Activated CD8-positive, alpha-beta memory T cell treated with anti-CD3 and anti-CD28 coated beads, Interleukin-2, amount 50 U/mL, for 4 hours (primary cell): Measurements from ENCODE around the gene RACGAP1.

Experiments used
- DNase-seq: peaks from one replicate; pipeline ENCODE4 v3.0.0-alpha.2; 2020

RACGAP1 gene

DNA sequence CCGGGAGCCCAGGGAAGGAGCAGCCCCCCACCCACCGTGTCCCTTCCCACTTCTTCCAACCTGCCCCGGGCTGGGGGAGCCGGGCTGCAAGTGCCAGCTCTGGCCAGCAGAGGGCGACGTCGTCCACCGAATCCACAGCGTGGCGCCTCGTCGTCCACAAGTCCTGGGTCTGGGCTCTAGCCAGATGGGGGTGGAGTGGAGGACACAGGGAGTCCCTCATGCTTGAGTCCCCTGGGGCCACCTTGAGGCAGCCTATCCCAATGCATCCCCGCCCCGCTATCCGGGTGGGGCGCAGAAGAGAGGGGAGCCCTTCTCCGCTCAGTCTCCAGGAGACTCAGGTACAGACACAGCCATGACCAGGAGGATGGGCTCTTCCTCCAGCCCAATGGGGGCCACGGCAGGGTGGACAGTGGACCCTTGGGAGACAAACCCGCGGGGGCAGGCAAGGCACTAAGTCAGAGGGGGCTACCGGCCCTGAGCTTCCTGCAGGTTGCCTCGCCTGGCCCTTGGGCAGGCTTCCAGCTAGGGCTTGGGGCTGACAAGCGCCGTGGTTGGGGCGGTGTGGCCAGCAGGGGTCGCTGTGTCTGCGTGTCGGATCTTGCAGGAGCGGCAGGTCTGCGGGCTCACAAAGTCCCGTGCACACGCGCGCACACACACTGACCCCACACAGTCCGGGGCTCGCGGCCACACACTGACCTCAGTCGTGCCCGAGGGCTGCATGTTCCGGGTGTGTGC lies 58.1 kb downstream of the RACGAP1 start:
- DNase-seq, result peak; percentile 95

GRCh38 chr12:49966511-49967041 lies 58.7 kb downstream of the RACGAP1 start:
- DNase-seq, result no peak

DNA sequence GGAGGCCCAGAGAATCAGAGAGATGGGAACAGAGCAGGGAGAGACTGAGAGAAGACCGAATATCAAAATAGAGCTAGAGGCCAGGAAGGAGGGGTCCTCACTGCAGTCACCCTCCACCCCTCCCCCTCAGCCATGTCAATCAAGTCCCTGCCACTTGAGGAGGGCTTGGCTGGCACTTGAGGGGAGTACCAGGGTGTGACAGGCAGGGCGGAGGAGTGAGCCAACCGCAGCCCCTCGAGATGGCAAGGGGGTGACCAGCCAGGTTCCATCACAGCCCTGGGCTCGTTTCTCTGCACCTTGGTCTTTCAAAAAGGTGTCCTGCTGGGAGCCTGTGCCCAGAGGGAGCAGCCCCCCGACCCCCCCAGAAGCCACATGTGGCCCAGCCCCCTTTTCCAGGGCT lies 59.5 kb downstream of the RACGAP1 start:
- no peak for DNase-seq

- DNase-seq, result no peak
These were observed 60.3 kb downstream of the RACGAP1 start for GRCh38 chr12:49964849-49965624.

- DNase-seq, result no peak
These were observed 61.1 kb downstream of the RACGAP1 start for GRCh38 chr12:49963976-49964815.

DNA sequence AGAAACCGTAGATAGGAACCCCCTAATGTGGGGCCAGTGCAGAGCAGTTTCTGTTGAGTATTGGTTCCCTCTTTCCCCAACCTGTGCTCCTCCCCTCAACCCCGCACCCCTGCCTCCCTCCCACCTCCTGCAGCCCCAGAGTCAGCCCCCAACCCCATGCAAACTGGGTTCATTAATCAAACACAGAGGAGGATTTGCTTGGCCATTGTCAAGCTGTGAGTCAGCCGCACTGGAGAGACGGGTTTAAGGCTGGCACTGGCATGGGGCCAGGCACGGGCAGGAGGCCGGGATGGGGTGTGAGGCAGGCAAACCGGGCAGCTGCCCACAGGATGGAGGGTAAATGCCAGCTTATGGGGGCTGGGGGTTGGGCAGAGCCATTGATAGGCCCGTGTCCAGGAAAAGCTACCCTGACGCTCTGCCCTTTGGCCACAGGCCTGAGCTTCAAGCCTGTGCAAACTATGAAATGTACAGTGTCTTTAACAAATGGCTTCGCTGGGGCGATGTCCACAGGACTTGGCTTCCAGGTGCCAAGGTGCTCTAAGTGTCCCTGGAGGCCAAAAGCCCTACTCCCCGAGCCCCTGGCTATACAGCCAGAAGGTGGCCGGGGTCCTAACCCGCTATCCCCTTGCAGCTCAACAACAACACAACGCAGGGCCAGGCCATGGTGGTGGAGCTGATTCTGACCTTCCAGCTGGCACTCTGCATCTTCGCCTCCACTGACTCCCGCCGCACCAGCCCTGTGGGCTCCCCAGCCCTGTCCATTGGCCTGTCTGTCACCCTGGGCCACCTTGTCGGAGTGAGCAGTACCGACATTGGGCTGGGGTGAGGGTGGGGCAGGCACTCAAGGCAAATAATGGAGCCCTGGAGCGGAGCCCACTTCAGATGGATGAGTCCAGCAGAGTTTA lies 62.2 kb downstream of the RACGAP1 start:
- no peak for DNase-seq

GRCh38 chr12:49961993-49962764 lies 63.1 kb downstream of the RACGAP1 start:
- DNase-seq, result no peak

DNA sequence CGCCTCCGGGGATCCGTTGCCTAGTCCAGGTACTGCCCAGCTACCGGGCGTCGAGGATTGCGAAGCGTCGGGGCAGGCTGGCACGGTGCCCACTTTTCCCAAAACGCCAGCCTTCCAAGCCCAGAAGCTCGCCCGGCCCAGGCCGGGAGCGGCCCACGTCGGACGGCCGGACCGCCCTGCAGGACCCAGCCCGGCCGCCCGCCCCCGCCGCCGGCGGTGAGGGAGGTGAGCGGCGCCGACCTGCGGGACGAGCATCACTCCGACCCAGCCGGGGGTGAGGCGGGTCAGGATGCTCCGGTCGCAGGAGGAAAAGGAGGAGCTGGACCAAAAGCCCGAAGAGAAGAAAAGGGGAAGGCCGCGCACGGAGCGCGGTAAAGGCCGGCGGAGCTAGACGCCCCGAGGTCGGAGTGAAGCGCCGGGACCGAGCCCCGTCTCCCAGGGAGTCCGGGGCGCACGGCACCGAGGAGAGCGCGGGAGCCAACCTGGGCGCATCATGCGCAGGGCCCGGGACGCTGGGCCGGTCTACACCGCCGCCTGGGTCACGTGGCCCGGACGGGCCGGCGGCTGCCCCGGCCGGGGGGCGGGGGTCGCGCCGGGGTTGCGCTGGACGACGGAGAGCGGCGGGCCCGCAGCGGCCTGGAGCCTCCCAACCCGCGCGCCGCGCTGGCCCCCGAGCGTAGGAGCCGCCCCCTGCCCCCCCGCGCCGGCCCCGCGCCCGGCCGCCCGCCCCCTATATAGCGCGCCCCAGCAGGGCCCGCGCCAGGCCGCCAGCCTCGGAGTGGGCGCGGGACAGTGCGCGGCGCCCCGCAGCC lies 64.0 kb downstream of the RACGAP1 start, which contains the start of gene AQP5:
TSS of gene AQP5 (plus strand) at position 762 of the 812 bp plus-strand sequence. CDS start 146 bp downstream, outside the sequence.
- no peak for DNase-seq

- DNase-seq, result no peak
These were observed 64.7 kb downstream of the RACGAP1 start for GRCh38 chr12:49960474-49961110.

- DNase-seq, result no peak
These were observed 65.4 kb downstream of the RACGAP1 start for GRCh38 chr12:49959685-49960473.

- no peak for DNase-seq
These were observed 67.7 kb downstream of the RACGAP1 start for GRCh38 chr12:49957570-49957967.

DNA sequence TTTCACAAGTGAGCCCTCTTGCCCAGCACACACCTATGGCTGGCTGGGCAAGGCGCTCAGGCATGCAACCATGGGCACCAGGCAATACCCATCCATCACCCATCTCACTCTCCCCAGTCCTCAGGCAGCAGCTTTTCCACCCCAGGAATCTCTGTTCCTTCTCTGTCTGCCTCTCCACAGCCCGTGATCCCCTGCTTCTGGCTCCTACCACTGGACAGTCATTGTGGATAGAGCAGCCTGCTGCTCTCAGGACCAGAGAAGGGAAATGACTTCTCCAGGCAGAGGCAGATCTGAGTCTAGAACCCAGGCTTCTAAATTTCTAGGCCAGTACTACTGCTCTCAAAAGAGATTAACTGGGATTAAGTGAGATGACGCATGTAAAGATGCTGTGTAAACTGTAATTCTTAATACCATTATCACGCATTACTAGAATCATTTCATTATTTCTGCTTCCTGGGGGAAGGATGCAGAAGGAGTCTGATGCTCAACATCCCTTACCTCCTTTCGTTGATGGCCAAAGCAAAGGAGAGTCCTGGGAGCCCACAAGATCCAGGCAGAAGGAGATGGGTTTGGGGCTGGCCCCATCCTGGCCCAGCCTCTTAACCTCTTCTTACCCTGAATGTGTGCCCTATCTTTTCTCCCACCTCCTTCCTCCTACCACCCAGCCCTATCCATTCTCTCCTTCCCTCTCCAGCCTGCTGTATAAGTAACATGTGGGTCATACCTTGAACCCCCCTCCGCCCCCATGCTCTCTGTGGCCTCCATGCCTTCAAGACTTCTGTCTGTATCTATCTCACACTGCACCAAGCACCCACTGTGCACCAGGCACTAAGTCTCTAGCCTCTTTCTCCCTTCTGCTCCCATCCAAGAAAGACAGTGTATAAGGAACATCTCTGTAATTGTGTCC lies 68.4 kb downstream of the RACGAP1 start:
- no peak for DNase-seq

- DNase-seq, result no peak
These were observed 69.2 kb downstream of the RACGAP1 start for GRCh38 chr12:49955899-49956662.

GRCh38 chr12:49954863-49955830 lies 70.1 kb downstream of the RACGAP1 start:
- DNase-seq, result no peak
